Activated CD8-positive, alpha-beta memory T cell treated with anti-CD3 and anti-CD28 coated beads, Interleukin-2, amount 50 U/mL, for 1 hour (primary cell): Measurements from ENCODE around the gene PANK4.

Experiments used
- DNase-seq: peaks from one replicate; pipeline ENCODE4 v3.0.0-alpha.2; 2020; ENCODE audit errors: extremely low read depth

PANK4 gene

GRCh38 chr1:2497891-2498290, 28.5 kb downstream of the PANK4 start:
- DNase-seq = no peak

DNA sequence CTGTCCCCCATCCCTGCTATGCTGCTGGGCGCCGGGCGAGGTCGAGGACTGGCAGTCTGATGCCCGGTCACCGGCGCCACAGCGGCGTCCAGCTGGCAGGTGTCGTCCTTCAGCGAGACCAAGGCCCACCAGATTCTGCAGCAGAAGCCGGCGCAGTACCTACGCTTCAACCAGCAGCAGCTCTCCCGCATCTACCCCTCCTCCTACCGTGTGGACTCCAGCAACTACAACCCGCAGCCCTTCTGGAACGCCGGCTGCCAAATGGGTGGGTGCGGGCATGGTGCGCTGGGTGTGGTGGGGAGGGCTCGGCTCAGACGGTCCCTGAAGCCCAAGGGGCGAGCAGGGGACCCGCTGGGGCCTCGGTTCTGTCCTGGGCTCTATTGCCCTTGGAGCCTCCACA, 29.6 kb downstream of the PANK4 start:
- no peak for DNase-seq

DNA sequence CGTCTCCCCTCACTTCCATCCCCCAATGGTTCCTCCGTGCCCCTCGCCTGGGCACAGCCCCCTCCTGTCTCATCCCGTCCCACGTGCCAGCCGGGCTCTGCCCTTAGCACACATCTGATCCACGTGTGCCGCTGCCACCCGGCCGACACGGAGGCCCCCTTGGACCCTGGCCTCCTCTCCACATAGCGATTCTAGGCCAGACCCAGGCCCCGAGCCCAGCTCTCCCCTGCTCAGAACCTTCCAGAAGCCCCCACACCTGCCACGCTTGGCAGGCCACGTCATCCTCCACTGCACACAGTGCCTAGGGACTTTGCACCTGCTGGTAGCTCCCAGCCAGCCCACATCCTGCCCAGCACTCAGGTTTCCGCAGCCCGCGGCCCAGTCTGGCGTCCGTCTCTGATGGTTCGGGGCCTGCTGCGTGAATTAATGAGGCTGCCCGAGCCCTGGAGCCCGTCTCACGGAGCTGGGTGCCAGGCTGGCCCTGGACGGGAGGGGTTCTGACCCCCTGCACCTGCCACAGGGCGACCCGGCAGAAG, 30.2 kb downstream of the PANK4 start:
- DNase-seq = no peak

GRCh38 chr1:2495546-2495945, 30.9 kb downstream of the PANK4 start:
- DNase-seq = no peak

- no peak for DNase-seq
These were observed 31.4 kb downstream of the PANK4 start for GRCh38 chr1:2495026-2495425.

- DNase-seq = no peak
These were observed 32.1 kb downstream of the PANK4 start for GRCh38 chr1:2494323-2494693.

GRCh38 chr1:2493691-2494322, 32.6 kb downstream of the PANK4 start:
- no peak for DNase-seq

DNA sequence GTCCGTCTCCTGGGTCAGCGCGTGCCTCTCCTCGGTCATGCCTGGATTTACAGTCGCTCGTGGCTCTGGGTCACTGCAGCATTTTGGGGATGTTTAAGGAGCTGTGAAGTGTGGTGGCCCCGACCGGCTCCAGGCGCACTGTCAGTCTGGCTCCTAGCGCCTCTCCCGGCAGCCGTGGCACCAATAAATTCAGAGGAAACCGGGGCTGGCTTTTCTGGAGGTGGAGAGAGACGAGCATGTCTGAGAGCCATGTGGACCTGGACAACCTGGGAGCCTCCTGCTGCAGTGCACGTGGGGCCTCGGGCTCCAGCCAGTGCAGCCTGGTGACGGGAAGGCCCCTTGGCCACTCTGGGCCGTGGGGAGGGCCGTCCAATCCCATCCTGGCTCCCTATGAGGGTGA, 33.2 kb downstream of the PANK4 start:
- no peak for DNase-seq

DNA sequence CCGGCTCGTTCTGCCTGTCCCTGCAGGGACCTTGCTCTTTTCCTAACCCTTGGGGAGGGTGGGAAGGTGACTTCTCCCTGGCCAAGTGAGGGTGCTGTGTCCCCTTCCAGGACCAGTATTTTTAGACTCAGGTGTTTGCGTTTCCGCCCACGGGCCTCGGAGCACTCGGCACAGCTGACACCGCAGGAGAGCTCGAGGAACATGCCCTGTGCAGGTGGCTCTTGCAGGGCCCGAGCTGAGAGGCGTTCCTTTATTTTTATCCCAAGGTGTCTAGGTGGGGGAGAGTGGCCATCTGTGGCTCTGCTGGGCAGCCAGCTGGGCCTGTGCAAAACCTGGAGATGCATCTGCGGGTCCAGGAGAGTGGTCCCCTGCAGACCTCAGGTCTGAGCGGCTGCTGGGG, 34.3 kb downstream of the PANK4 start:
- no peak for DNase-seq

DNA sequence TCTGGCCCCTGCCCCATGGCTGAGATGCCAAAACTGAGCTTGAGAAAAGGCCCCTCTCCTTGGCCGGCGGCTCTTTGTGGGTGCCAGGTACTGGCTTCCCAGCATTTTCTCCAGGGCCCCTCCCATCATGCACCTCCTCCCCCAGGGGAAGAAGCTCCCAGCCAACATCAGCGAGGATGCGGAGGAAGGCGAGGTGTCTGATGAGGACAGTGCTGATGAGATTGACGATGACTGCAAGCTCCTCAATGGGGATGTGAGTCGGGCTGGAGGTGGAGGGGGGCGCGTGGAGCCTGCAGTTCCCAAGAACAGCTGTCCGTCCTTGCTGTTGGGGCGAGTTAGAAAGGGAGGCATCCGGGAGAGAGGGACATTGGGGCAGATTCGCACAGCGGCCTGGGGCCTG, 36.8 kb downstream of the PANK4 start:
- no peak for DNase-seq

- DNase-seq = no peak
These were observed 37.7 kb downstream of the PANK4 start for GRCh38 chr1:2488688-2489087.

DNA sequence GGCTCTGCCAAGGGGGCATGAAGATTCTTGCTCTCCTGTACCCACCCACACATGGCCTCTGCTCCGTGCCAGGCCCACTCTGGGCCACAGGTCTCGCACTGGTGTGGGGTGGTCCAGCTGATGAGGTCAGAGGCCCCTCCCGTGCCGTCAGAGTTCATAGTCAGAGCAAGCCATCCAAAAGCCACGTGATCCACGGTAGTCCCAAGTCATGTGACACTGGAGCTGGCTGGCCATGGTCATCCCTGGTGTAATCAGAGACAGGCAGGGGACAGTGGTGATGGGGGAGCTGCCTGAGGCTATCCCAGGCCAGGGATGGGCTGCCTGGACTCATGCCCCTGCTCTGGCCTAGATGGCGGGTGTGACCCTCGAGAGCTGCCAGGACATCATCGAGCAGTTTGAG, 39.8 kb downstream of the PANK4 start:
- DNase-seq = no peak

GRCh38 chr1:2486041-2486440, 40.4 kb downstream of the PANK4 start:
- DNase-seq = no peak

GRCh38 chr1:2483970-2484369, 42.4 kb downstream of the PANK4 start:
- DNase-seq = no peak

DNA sequence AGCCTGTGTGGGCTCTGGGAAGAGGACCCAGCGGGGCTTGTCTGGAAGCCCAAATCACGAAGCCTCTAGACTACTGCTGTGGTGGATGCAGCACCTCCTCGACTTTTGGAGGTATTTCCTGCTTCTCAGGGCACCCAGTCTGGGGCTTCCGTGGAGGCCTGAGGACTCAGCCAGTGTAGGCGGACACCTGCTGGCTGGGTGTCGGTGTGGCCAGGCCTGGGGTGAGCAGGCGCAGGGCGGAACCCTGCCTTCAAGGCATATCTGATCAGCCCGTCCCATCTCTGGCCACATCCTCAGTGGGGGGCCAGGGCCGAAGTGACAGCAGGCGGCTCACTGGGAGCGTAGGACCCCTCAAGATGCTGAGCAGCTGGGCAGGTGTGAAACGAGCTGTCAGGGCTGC, 43.4 kb downstream of the PANK4 start:
- DNase-seq = no peak

DNA sequence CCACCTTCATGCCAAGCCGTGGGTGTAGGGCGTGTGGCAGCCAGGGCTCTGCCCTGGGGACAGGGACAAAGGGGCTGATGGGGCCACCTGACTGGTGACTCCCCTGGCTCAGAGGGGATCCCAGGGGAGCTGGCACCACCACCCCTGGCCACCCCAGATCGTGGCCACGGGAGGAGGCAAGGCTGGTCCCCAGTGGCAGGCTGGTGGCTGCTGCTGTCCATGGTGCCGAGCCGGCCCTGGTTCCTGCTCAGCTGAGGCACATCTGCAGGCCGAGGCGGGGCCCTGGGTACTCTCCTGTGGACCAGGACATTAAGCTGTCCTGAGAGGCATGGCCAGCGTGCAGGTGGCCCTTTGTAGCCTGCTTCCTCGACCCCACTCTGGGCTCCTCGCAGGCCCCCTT, 43.8 kb downstream of the PANK4 start:
- no peak for DNase-seq

DNA sequence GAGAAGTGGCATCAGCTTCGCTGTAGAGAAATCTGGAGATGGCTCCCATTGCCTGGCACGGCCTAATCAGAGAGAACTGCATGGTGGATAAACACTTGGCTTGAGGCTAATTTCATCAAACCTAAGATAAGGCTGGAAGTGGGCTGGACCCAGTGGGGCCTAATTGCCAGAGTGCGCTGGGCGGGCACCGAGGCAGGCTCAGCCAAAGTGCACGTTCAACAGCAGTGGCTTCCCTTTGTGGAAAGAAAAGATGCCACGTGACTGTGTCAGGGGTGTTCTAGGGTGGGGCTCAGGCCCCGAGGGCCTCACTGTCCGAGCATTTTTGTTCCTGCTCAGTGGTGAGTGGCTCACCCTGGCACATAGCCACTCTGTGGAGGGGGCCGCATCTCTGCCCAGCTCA, 44.5 kb downstream of the PANK4 start:
- no peak for DNase-seq

GRCh38 chr1:2480986-2481364, 45.4 kb downstream of the PANK4 start:
- DNase-seq = no peak

- no peak for DNase-seq
These were observed 46.0 kb downstream of the PANK4 start for GRCh38 chr1:2480236-2480985.

GRCh38 chr1:2479618-2480017, 46.8 kb downstream of the PANK4 start:
- DNase-seq = no peak

DNA sequence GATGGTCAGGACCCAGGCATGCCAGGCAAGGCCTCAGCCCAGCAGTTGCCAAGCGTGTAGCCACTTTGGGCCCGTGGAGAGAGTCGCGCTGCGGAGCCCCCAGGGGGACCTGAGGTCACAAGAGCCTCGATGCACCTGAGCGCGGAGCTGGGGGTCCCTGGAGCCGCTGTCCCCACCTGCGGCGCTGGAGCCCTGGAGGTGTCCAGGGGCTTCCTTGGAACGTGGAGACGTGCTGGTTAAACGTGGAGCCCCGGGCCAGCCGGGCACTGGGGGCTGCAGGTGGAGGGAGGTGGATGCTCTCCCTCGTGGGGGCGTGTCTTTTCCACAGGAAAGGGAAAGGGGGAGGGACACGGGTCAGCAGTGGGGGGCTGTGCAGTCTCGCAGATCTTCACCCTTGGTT, 47.2 kb downstream of the PANK4 start:
- DNase-seq = no peak

DNA sequence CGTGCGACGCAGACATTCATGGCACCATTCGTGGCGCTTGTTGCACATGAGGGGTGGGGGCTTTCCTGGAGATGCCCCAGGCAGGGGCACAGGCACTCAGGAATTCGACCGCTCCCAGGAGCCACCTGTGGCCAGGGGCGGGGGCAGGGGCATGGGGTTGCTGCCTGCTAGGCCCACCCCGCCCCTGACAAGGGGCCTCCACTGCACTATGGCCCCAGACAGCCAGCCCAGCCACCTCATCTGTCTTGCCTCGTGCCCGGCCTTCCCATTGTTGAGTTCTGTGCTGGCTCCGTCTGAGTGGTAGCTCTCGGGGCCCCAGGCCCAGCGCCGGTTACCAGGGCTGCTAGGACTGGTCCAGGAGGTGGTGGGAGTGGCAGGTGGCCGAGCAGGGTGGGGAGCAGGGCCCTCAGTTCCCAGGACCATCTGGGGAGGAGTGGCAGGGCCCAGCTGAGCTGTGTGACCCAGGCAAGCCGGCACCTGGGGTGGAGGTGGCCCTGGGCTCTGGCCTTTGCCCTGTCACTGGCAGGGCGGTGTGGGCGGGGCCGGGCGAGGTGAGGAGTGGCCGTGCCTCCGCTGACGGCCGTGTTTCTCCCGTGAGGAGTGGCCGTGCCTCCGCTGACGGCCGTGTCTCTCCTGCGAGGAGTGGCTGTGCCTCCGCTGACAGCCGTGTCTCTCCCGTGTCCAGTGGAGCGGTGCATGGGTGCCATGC, 48.5 kb downstream of the PANK4 start:
- DNase-seq = no peak

DNA sequence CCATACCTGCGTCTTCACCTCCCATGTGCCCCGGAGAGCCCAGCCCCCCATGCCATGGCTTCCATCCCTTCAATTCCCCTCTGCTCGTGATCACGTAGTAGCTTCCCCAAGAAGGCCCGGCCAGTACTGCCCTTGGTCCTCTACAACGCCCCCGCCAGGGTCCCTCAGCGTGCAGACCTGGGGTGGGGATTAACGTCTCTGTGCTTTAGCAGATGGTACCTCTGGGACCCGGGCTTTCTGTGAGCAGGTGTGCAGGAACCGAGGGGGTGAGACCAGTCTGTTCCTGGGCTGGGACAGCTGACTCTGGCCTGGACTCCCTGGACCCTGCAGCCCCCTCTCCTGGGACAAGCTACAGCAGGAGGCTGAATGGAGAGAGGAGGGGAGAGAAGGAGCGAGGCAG, 49.1 kb downstream of the PANK4 start:
- DNase-seq = no peak
